Upper lobe of right lung (tissue), 1 donor: ENCODE measurements around the gene MAP3K21. TPM values are rescaled to one million over a fixed set of nuclear protein-coding genes. Genes with fewer than 3 reads are reported as not detected.

Experiments
- ATAC-seq: fragments of 200-7000 bp; cut with Tn5 transposase; one replicate; pipeline ENCODE4 v1.9.1; 2020; ENCODE audit warnings: mild to moderate bottlenecking, moderate library complexity
- DNase-seq: peaks from one replicate; pipeline ENCODE4 v3.0.0-alpha.2; 2020
- H3K27ac ChIP-seq: fragments of 200-600 bp; one replicate; pipeline ENCODE4 v1.8.0; 2022
- H3K27me3 ChIP-seq: fragments of 200-600 bp; one replicate; pipeline ENCODE4 v1.8.0; 2022; ENCODE audit warnings: mild to moderate bottlenecking
- H3K36me3 ChIP-seq: fragments of 200-600 bp; one replicate; pipeline ENCODE4 v1.8.0; 2022
- H3K4me1 ChIP-seq: fragments of 200-600 bp; one replicate; pipeline ENCODE4 v1.8.0; 2022
- H3K4me3 ChIP-seq: fragments of 200-600 bp; one replicate; pipeline ENCODE4 v1.8.0; 2022; ENCODE audit warnings: mild to moderate bottlenecking
- H3K9me3 ChIP-seq: fragments of 200-600 bp; one replicate; pipeline ENCODE4 v1.8.0; 2022
- CTCF ChIP-seq: fragments of 200-600 bp; IDR thresholded peaks from one replicate; pipeline ENCODE4 v1.8.0; 2022; ENCODE audit warnings: antibody characterized with exemption
- intact Hi-C: fragments of 100-400 bp; cut with DNase I; formaldehyde crosslinking; loops from one replicate; pipeline ENCODE4 v1.11.0; 2022
- total RNA-seq: library from RNA; stranded (reverse); fragmentation: NEBNext Ultra II Directional; extraction: Animal tissue kit (Norgen Biotek cat#: 25700); gene quantifications from one replicate; pipeline ENCODE4 v1.2.1, GENCODE V29; 2021
- donor health status: DM: no; HTN: yes; CAD: no; lungs with severe emphysema.

Gene MAP3K21
- total RNA-seq, 1 donor from 2014 or later = 9.1 TPM

GRCh38 chr1:233373226-233373625 lies 45.7 kb downstream of the MAP3K21 start:
- Histone ChIP-seq H3K4me1 (no peaks in the 10 kb centered on the region), H3K36me3 (no peaks in the 10 kb centered on the region), H3K9me3 (no peaks in the 10 kb centered on the region), H3K27ac (no peak overlapping the region), H3K27me3 (no peaks in the 10 kb centered on the region), H3K4me3 (no peak overlapping the region)
- no peak for ATAC-seq
- intact Hi-C loops = no loop called here
- no peak for DNase-seq
- no peak for TF ChIP-seq CTCF

GRCh38 chr1:233375653-233376052 lies 48.1 kb downstream of the MAP3K21 start:
- no peak for DNase-seq
- H3K27ac ChIP-seq = no peak overlapping the region

GRCh38 chr1:233376382-233377110 lies 49.0 kb downstream of the MAP3K21 start:
- Histone ChIP-seq H3K27me3 (no peaks in the 10 kb centered on the region), H3K27ac (no peak overlapping the region), H3K4me3 (no peak overlapping the region), H3K36me3 (no peaks in the 10 kb centered on the region), H3K9me3 (no peaks in the 10 kb centered on the region), H3K4me1 (no peaks in the 10 kb centered on the region)
- DNase-seq (no peak), ATAC-seq (no peak)
- TF ChIP-seq CTCF = no peak
- intact Hi-C loops = no loop called here

More at GRCh38 chr1:233375653-233376052, 48.1 kb downstream of the MAP3K21 start:
- no peak for TF ChIP-seq CTCF
- no peaks in the 10 kb centered on the region for H3K27me3 ChIP-seq
- no peaks in the 10 kb centered on the region for H3K36me3 ChIP-seq
- H3K9me3 ChIP-seq = no peaks in the 10 kb centered on the region
- no peak overlapping the region for H3K4me3 ChIP-seq
- intact Hi-C loops = no loop called here
- no peaks in the 10 kb centered on the region for H3K4me1 ChIP-seq
- ATAC-seq = no peak

DNA sequence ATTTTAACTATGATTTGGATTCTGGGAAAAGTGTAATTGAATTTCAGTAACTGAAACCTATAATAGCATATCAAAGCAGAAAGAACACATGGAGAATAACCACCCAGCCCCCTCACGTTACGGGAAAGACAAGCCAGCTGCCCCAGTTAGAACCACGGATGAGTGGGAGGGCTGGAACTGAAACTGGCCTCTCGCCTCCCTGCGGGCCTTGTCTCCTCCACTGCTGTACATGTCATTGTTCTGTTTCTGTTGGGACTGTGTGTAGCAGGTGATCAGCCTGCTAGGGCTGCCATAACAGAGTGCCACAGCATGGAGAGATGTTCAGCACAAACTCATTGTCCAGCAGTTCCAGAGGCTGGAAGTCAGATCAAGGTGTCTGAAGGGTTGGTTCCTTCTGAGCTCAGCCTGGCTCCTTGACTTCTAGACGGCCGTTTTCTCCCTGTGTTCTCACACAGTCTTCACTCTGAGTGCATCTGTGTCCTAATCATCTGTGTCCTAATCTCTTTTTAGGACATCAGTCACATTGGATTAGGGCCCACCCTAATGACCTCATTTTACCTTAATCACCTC lies 52.4 kb downstream of the MAP3K21 start:
- DNase-seq (no peak), ATAC-seq (peak; percentile 13)
- Histone ChIP-seq H3K4me1 (no peaks in the 10 kb centered on the region), H3K9me3 (no peaks in the 10 kb centered on the region), H3K4me3 (no peak overlapping the region), H3K36me3 (no peaks in the 10 kb centered on the region), H3K27me3 (no peaks in the 10 kb centered on the region), H3K27ac (no peak overlapping the region)
- no peak for TF ChIP-seq CTCF
- intact Hi-C loops = no loop called here

DNA sequence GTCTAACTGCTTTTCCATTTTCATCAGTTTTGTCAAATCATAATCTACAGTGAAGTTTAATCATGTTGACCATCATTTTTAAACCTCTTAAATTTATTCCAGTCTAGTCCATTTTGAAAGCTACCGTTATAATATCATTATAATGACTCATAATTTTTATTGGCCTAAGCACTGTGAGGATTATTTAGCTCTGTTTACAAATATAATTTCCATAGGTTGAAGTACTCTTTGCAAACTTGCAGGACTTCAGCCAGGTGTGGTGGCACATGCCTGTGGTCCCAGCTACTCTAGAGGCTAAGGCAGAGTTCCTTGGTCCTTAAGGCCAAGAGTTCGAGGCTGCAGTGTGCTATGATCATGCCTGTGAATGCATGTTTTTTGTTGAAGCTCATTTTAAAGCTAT lies 54.3 kb downstream of the MAP3K21 start:
- Histone ChIP-seq H3K27me3 (no peaks in the 10 kb centered on the region), H3K27ac (no peak overlapping the region), H3K4me3 (no peak overlapping the region), H3K4me1 (no peaks in the 10 kb centered on the region), H3K9me3 (no peaks in the 10 kb centered on the region), H3K36me3 (no peaks in the 10 kb centered on the region)
- DNase-seq (no peak), ATAC-seq (no peak)
- intact Hi-C loops = no loop called here
- TF ChIP-seq CTCF = no peak
